ENCODE data around the gene RHOG. TPM values are rescaled to one million over a fixed set of nuclear protein-coding genes. Genes with fewer than 3 reads are reported as not detected.

Gene RHOG
- polyA plus RNA-seq, 1 donor from 2014 or later = not detected

GRCh38 chr11:3857628-3858027 lies 16.9 kb upstream of the RHOG start:
- H2AFZ ChIP-seq (ENCODE audit: low read depth, low read length) = no peak overlapping the region
- no peak overlapping the region for H3K27ac ChIP-seq (ENCODE audit: low read length)
- H3K4me2 ChIP-seq (ENCODE audit: low read length) = peak overlapping the region; percentile 28
- no peaks in the 10 kb centered on the region for H3F3A ChIP-seq (ENCODE audit: insufficient read depth, low read length, poor library complexity, severe bottlenecking)
- H3K9me2 ChIP-seq (ENCODE audit: insufficient read depth, low read length) = no peaks in the 10 kb centered on the region
- H3K36me3 ChIP-seq (ENCODE audit: insufficient read depth, low read length) = no peaks in the 10 kb centered on the region
- no peak overlapping the region for H3K9ac ChIP-seq (ENCODE audit: low read length)
- no peaks in the 10 kb centered on the region for H3K27me3 ChIP-seq (ENCODE audit: insufficient read depth, low read depth, low read length)
- peak overlapping the region; percentile 91 for H3K4me3 ChIP-seq (ENCODE audit: low read length)
- no peak for TF ChIP-seq REST (IDR thresholded peaks at IDR 0.05; ENCODE audit: borderline replicate concordance)
- no peak for TF ChIP-seq MXI1 (conservative IDR thresholded peaks at IDR 0.05; ENCODE audit: poor library complexity, severe bottlenecking)
- TF ChIP-seq RAD21 (conservative IDR thresholded peaks at IDR 0.05) = no peak
- TF ChIP-seq SMC3 (conservative IDR thresholded peaks at IDR 0.05; ENCODE audit: poor library complexity) = no peak
- no peak for TF ChIP-seq POLR2AphosphoS5 (IDR thresholded peaks at IDR 0.05)
- TF ChIP-seq CTCF (IDR thresholded peaks at IDR 0.05; ENCODE audit: poor library complexity, severe bottlenecking) = no peak
- H4K20me1 ChIP-seq (ENCODE audit: insufficient read depth) = no peaks in the 10 kb centered on the region
- H3K9me3 ChIP-seq (ENCODE audit: low read length) = no peaks in the 10 kb centered on the region
- peaks cover 4% of the 10 kb centered on the region for H3K79me2 ChIP-seq (replicated peaks; ENCODE audit: insufficient read depth, low read length)

GRCh38 chr11:3856856-3857553 lies 16.2 kb upstream of the RHOG start:
- H3K27ac ChIP-seq (ENCODE audit: low read length) = no peak overlapping the region
- no peaks in the 10 kb centered on the region for H3K27me3 ChIP-seq (ENCODE audit: insufficient read depth, low read depth, low read length)
- H3K9me2 ChIP-seq (ENCODE audit: insufficient read depth, low read length) = no peaks in the 10 kb centered on the region
- H3K9ac ChIP-seq (ENCODE audit: low read length) = no peak overlapping the region
- no peaks in the 10 kb centered on the region for H4K20me1 ChIP-seq (ENCODE audit: insufficient read depth)
- no peaks in the 10 kb centered on the region for H3K9me3 ChIP-seq (ENCODE audit: low read length)
- H3F3A ChIP-seq (ENCODE audit: insufficient read depth, low read length, poor library complexity, severe bottlenecking) = no peaks in the 10 kb centered on the region
- H3K36me3 ChIP-seq (ENCODE audit: insufficient read depth, low read length) = no peaks in the 10 kb centered on the region
- H3K79me2 ChIP-seq (replicated peaks; ENCODE audit: insufficient read depth, low read length) = peaks cover 4% of the 10 kb centered on the region
- H2AFZ ChIP-seq (ENCODE audit: low read depth, low read length) = no peak overlapping the region
- H3K4me2 ChIP-seq (ENCODE audit: low read length) = peak overlapping the region; percentile 59
- H3K4me3 ChIP-seq (ENCODE audit: low read length) = peak overlapping the region; percentile 91
- TF ChIP-seq TAF1 (IDR thresholded peaks at IDR 0.05; ENCODE audit: low read depth) (no peak), SMC3 (conservative IDR thresholded peaks at IDR 0.05; ENCODE audit: poor library complexity) (no peak)

GRCh38 chr11:3855808-3856491 lies 15.2 kb upstream of the RHOG start:
- H3K4me2 ChIP-seq (ENCODE audit: low read length) = peak overlapping the region; percentile 59
- no peaks in the 10 kb centered on the region for H3F3A ChIP-seq (ENCODE audit: insufficient read depth, low read length, poor library complexity, severe bottlenecking)
- H2AFZ ChIP-seq (ENCODE audit: low read depth, low read length) = peak overlapping the region; percentile 12
- H3K79me2 ChIP-seq (replicated peaks; ENCODE audit: insufficient read depth, low read length) = peaks cover 4% of the 10 kb centered on the region
- peak overlapping the region; percentile 80 for H3K9ac ChIP-seq (ENCODE audit: low read length)
- H3K9me3 ChIP-seq (ENCODE audit: low read length) = no peaks in the 10 kb centered on the region
- no peaks in the 10 kb centered on the region for H3K9me2 ChIP-seq (ENCODE audit: insufficient read depth, low read length)
- no peaks in the 10 kb centered on the region for H4K20me1 ChIP-seq (ENCODE audit: insufficient read depth)
- no peak for TF ChIP-seq RAD21 (conservative IDR thresholded peaks at IDR 0.05)
- H3K4me3 ChIP-seq (ENCODE audit: low read length) = peak overlapping the region; percentile 91
- H3K27ac ChIP-seq (ENCODE audit: low read length) = no peak overlapping the region
- H3K36me3 ChIP-seq (ENCODE audit: insufficient read depth, low read length) = no peaks in the 10 kb centered on the region
- H3K27me3 ChIP-seq (ENCODE audit: insufficient read depth, low read depth, low read length) = no peaks in the 10 kb centered on the region
